Ishikawa (cell line): ENCODE results near the gene TFCP2L1.

Experiments used
- CEBPB ChIP-seq: IDR thresholded peaks from 2 replicates; pipeline ENCODE4 v1.6.1; 2012
- EGR1 ChIP-seq: IDR thresholded peaks from 2 replicates; pipeline ENCODE4 v1.6.1; 2012
- EP300 ChIP-seq: IDR thresholded peaks from 2 replicates; pipeline ENCODE4 v1.6.1; 2012; ENCODE audit warnings: borderline replicate concordance
- MAX ChIP-seq: IDR thresholded peaks from 2 replicates; pipeline ENCODE4 v1.6.1; 2012
- NFIC ChIP-seq: IDR thresholded peaks from 2 replicates; pipeline ENCODE4 v1.6.1; 2012
- RAD21 ChIP-seq: IDR thresholded peaks from 2 replicates; pipeline ENCODE4 v1.6.1; 2012; ENCODE audit warnings: low read depth
- REST ChIP-seq: IDR thresholded peaks from 2 replicates; pipeline ENCODE4 v1.6.1; 2012; ENCODE audit warnings: low read depth, mild to moderate bottlenecking
- TAF1 ChIP-seq: IDR thresholded peaks from 2 replicates; pipeline ENCODE4 v1.6.1; 2012; ENCODE audit warnings: low read depth, mild to moderate bottlenecking
- TCF12 ChIP-seq: IDR thresholded peaks from 2 replicates; pipeline ENCODE4 v1.6.1; 2012; ENCODE audit warnings: low read depth
- TEAD4 ChIP-seq: IDR thresholded peaks from 2 replicates; pipeline ENCODE4 v1.6.1; 2012
- ZBTB7A ChIP-seq: IDR thresholded peaks from 2 replicates; pipeline ENCODE4 v1.6.1; 2012; ENCODE audit warnings: low read depth

DNA sequence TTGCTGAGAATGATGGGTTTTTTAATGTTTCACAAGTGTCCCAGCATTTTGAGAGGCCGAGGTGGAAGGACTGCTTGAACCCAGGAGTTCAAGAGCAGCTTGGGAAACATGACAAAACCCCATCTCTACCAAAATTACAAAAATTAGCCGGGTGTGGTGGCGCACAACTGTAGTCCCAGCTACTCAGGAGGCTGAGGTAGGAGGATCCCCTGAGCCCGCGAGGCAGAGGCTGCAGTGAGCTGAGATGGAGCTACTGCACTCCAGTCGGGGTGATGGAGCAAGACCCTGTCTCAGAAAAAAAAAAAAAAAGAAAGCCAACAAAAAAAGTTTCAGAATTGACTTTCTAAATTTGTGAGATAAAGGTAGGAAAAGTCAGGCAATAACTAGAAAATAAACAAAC, 8.7 kb downstream of the TFCP2L1 start:
- no peak for TF ChIP-seq ZBTB7A
- TF ChIP-seq EP300 = no peak
- no peak for TF ChIP-seq MAX
- TF ChIP-seq REST = no peak
- TF ChIP-seq NFIC = no peak
- no peak for TF ChIP-seq RAD21
- no peak for TF ChIP-seq TEAD4
- TF ChIP-seq EGR1 = no peak
- TF ChIP-seq TAF1 = no peak
- TF ChIP-seq CEBPB = no peak
- TF ChIP-seq TCF12 = no peak
